ENCODE data around the gene PPM1N. TPM values are rescaled to one million over a fixed set of nuclear protein-coding genes. Genes with fewer than 3 reads are reported as not detected.

The PPM1N gene
- total RNA-seq, 1 donor from 2014 or later, result 0.19 TPM

DNA sequence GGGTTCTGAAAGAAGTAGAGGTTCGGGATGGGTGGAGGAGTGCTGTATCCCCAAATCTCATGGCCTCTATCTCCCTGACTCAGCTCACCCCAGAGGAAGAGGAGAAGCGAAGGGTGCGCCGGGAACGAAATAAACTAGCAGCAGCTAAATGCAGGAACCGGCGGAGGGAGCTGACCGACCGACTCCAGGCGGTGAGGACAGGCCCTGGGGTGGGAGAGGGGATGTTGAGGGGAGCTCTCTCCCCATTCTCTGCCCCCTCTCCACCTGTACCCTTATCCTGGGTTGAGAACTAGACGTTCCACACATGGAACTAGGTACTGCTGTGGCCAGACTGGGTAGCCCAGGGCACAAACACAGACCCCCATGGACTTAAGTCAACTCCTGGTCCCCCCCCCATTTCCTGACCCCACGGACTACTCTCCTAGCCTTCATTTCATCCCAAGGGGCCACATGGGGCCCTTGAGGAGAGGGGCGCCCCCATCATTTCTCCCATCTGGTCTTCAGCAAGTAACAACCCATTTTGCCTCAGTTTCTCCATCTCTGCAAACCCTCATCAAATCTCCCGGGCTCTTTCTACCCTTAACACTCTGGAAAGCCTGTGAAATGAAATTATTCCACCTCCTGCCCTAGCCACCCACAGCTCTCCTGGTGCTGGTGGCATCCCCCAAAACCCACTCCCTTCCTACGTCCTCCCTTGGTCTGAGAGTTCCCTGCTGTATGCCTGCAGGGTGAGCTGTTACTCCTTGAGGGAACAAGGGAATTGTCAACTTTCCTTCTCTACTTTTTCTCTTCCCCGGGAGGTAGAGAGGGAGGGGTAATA is 26.9 kb upstream of the PPM1N start:
- no peak for DNase-seq
- Histone ChIP-seq H3K4me3 (no peak overlapping the region), H3K27me3 (ENCODE audit: low read depth) (peaks cover 31% of the 10 kb centered on the region), H3K36me3 (no peaks in the 10 kb centered on the region), H3K27ac (replicated peaks) (no peak overlapping the region), H3K9me3 (replicated peaks) (no peaks in the 10 kb centered on the region), H3K4me1 (peaks cover 47% of the 10 kb centered on the region)
- intact Hi-C loops (cut with micrococcal nuclease), result no loop called here
- TF ChIP-seq CTCF (IDR thresholded peaks at IDR 0.05; ENCODE audit: borderline replicate concordance), result no peak

GRCh38 chr19:45471931-45472562 is 26.2 kb upstream of the PPM1N start:
- Histone ChIP-seq H3K4me3 (peak overlapping the region; percentile 50), H3K4me1 (peaks cover 45% of the 10 kb centered on the region), H3K27me3 (ENCODE audit: low read depth) (peaks cover 31% of the 10 kb centered on the region), H3K27ac (replicated peaks) (no peak overlapping the region), H3K9me3 (replicated peaks) (no peaks in the 10 kb centered on the region), H3K36me3 (no peaks in the 10 kb centered on the region)
- no peak for DNase-seq
- intact Hi-C loops (cut with micrococcal nuclease), result no loop called here
- TF ChIP-seq CTCF (IDR thresholded peaks at IDR 0.05; ENCODE audit: borderline replicate concordance), result no peak

- Histone ChIP-seq H3K27ac (replicated peaks) (peak overlapping the region; percentile 33), H3K4me1 (peaks cover 45% of the 10 kb centered on the region), H3K36me3 (no peaks in the 10 kb centered on the region), H3K4me3 (peak overlapping the region; percentile 50), H3K27me3 (ENCODE audit: low read depth) (peaks cover 31% of the 10 kb centered on the region), H3K9me3 (replicated peaks) (no peaks in the 10 kb centered on the region)
- intact Hi-C loops (cut with micrococcal nuclease), result no loop called here
- DNase-seq, result no peak
- TF ChIP-seq CTCF (IDR thresholded peaks at IDR 0.05; ENCODE audit: borderline replicate concordance), result no peak
Observed at GRCh38 chr19:45472563-45473366, 25.5 kb upstream of the PPM1N start.

DNA sequence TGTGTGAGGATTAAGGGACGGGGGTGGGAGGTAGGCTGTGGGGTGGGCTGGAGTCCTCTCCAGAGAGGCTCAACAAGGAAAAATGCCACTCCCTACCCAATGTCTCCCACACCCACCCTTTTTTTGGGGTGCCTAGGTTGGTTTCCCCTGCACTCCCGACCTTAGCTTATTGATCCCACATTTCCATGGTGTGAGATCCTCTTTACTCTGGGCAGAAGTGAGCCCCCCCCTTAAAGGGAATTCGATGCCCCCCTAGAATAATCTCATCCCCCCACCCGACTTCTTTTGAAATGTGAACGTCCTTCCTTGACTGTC is 24.9 kb upstream of the PPM1N start:
- H3K36me3 ChIP-seq, result no peaks in the 10 kb centered on the region
- H3K27me3 ChIP-seq (ENCODE audit: low read depth), result peaks cover 31% of the 10 kb centered on the region
- no peak overlapping the region for H3K4me3 ChIP-seq
- H3K27ac ChIP-seq (replicated peaks), result no peak overlapping the region
- intact Hi-C loops (cut with micrococcal nuclease), result no loop called here
- no peaks in the 10 kb centered on the region for H3K9me3 ChIP-seq (replicated peaks)
- DNase-seq, result no peak
- no peak for TF ChIP-seq CTCF (IDR thresholded peaks at IDR 0.05; ENCODE audit: borderline replicate concordance)
- H3K4me1 ChIP-seq, result peaks cover 45% of the 10 kb centered on the region

GRCh38 chr19:45473682-45474605 is 24.3 kb upstream of the PPM1N start:
- intact Hi-C loops (cut with micrococcal nuclease), result no loop called here
- peaks cover 31% of the 10 kb centered on the region for H3K27me3 ChIP-seq (ENCODE audit: low read depth)
- no peaks in the 10 kb centered on the region for H3K9me3 ChIP-seq (replicated peaks)
- no peak overlapping the region for H3K27ac ChIP-seq (replicated peaks)
- H3K4me1 ChIP-seq, result peaks cover 39% of the 10 kb centered on the region
- no peaks in the 10 kb centered on the region for H3K36me3 ChIP-seq
- TF ChIP-seq CTCF (IDR thresholded peaks at IDR 0.05; ENCODE audit: borderline replicate concordance), result no peak
- H3K4me3 ChIP-seq, result no peak overlapping the region
- DNase-seq, result no peak

Data from left ventricle myocardium inferior (tissue), 1 donor.